PFSK-1 (cell line): ENCODE measurements around the gene RNF168.

Experiments
- POLR2AphosphoS5 ChIP-seq: IDR thresholded peaks from 2 replicates; pipeline ENCODE4 v1.6.1; 2012; ENCODE audit warnings: low read depth, mild to moderate bottlenecking, control low read depth, low read length, moderate library complexity
- SIN3A ChIP-seq: IDR thresholded peaks from 2 replicates; pipeline ENCODE4 v1.6.1; 2012; ENCODE audit warnings: mild to moderate bottlenecking, low read length, moderate library complexity, borderline replicate concordance; ENCODE audit not compliant: insufficient read depth
- TAF1 ChIP-seq: IDR thresholded peaks from 2 replicates; pipeline ENCODE4 v1.6.1; 2012; ENCODE audit warnings: low read length, control low read depth, borderline replicate concordance; ENCODE audit not compliant: insufficient read depth

DNA sequence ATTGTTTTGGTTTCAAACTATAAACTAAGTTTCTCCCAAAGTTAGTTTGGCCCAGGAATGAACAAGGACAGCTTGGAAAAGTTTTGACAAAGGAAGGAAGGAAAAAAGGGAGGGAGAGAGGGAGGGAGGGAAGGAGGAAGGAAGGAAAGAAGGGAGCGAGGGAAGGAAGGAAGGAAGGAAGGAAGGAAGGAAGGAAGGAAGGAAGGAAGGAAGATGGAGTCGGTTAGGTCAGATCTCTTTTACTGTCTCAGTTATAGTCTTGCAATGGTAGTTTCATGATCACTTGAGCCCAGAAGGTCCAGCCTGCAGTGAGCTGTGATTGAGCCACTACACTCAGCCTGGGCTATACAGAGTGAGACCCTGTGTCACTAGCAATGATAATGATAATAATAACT lies 59.1 kb downstream of the RNF168 start:
- TF ChIP-seq POLR2AphosphoS5 (no peak), TAF1 (no peak), SIN3A (no peak)
